BJ (cell line): Measurements from ENCODE around the gene GDF11. TPM values are rescaled to one million over a fixed set of nuclear protein-coding genes. Genes with fewer than 3 reads are reported as not detected.

Experiments
- CTCF ChIA-PET: fragments of 350-600 bp; formaldehyde crosslinking; extraction: SDS; loops from one replicate; lab custom pipeline; 2021; ENCODE audit warnings: antibody characterized with exemption, inconsistent platforms; lab: Yijun Ruan, JAX
- POLR2A ChIA-PET: fragments of 300-600 bp; sonication (Branson Sonifier 250); formaldehyde crosslinking; extraction: SDS; loops from one replicate; lab custom pipeline; 2021; ENCODE audit warnings: antibody characterized with exemption; lab: Charles Lee
- DNase-seq: peaks from one replicate; pipeline ENCODE4 v3.0.0-alpha.2; 2011; ENCODE audit warnings: low read depth
- H3K27me3 ChIP-seq: 2 replicates; pipeline ENCODE4 v1.6.0; 2011; ENCODE audit warnings: low read length; ENCODE audit not compliant: control insufficient read depth, insufficient read depth
- H3K36me3 ChIP-seq: 2 replicates; pipeline ENCODE4 v1.5.1; 2011; ENCODE audit warnings: low read length; ENCODE audit not compliant: control insufficient read depth, insufficient read depth
- H3K4me3 ChIP-seq: 2 replicates; pipeline ENCODE4 v1.5.1; 2011; ENCODE audit warnings: low read depth, mild to moderate bottlenecking, control low read depth, low read length
- polyA plus RNA-seq: library from polyadenylated mRNA; depleted of rRNA; stranded (reverse); fragments of >200 nt; gene quantifications from 2 replicates; pipeline ENCODE4 v1.2.3, GENCODE V29; 2011
- TF ChIP-seq, protein P1 (sequence below): IDR thresholded peaks from 2 replicates; pipeline ENCODE4 v1.5.1; 2011; ENCODE audit warnings: low read depth, mild to moderate bottlenecking, control low read depth, inconsistent platforms, low read length, moderate library complexity; ENCODE audit not compliant: insufficient read depth

The GDF11 gene
- polyA plus RNA-seq, 1 experiment, result 3.8 TPM

DNA sequence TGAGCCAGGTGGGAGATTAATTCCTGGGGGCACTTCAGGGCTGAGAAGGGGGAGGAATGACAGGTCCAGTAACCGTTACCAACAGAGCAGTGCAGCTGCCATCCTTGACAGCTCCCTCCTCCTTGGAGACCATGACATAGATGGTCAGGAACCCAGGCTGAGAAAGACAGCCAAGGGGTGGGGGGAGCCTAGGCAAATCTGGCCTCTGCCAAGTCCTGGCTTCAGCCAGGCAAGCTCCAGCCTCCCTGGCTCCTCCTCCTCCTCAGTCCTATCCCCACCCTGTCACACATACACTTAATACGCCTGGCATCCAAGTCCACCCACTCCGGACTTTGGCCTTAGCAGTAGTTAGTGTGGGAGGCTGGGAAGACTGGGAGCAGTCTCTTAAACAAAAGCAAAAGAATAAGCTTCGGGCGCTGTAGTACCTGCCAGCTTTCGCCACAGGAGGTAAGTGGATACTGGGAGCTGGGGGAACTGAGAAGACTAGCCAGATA, 22.8 kb upstream of the GDF11 start, which contains the start of gene RDH5:
RDH5 (plus strand) TSS at position 323 of the 494 bp plus-strand sequence. CDS start 792 bp downstream, outside the sequence.
- H3K4me3 ChIP-seq, result no peak within 1 kb of the TSS
- ChIA-PET CTCF (interaction anchor here (0.7 to 4.5 kb wide), 10 partner anchors 8 to 219 kb away, joined by 3 to 26 read pairs (median 6); partner anchors contain the start of gene CD63), POLR2A (interaction anchor here (0.6 to 0.7 kb wide), 2 partner anchors 9 to 85 kb away, joined by 3 to 5 read pairs; partner anchors contain the start of gene CD63)
- no peaks in the 10 kb centered on the region for H3K27me3 ChIP-seq
- no peak for DNase-seq
- peaks cover 15% of the 10 kb centered on the region for H3K36me3 ChIP-seq
- TF ChIP-seq, protein P1, sequence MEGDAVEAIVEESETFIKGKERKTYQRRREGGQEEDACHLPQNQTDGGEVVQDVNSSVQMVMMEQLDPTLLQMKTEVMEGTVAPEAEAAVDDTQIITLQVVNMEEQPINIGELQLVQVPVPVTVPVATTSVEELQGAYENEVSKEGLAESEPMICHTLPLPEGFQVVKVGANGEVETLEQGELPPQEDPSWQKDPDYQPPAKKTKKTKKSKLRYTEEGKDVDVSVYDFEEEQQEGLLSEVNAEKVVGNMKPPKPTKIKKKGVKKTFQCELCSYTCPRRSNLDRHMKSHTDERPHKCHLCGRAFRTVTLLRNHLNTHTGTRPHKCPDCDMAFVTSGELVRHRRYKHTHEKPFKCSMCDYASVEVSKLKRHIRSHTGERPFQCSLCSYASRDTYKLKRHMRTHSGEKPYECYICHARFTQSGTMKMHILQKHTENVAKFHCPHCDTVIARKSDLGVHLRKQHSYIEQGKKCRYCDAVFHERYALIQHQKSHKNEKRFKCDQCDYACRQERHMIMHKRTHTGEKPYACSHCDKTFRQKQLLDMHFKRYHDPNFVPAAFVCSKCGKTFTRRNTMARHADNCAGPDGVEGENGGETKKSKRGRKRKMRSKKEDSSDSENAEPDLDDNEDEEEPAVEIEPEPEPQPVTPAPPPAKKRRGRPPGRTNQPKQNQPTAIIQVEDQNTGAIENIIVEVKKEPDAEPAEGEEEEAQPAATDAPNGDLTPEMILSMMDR, result no peak

DNA sequence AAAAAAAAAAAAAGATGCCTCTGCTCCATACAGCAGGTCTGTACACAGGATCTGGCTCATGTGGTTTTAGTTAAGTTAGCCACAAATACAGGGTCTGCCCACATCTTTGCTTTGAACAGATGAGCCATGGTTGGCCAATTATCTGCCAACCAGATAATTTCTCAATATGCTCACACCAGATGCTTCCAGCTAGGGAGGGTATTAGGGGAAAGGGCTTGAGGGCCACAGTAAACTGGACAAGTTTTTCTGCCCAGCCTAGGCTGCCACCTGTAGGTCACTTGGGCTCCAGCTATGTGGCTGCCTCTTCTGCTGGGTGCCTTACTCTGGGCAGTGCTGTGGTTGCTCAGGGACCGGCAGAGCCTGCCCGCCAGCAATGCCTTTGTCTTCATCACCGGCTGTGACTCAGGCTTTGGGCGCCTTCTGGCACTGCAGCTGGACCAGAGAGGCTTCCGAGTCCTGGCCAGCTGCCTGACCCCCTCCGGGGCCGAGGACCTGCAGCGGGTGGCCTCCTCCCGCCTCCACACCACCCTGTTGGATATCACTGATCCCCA, 22.0 kb upstream of the GDF11 start:
- TF ChIP-seq, protein P1, result peak; percentile 69
- peaks cover 20% of the 10 kb centered on the region for H3K36me3 ChIP-seq
- POLR2A ChIA-PET, result interaction anchor here (0.8 kb wide), 1 partner anchor 26 kb away, joined by 12 read pairs; no protein-coding TSS in a partner anchor
- DNase-seq, result no peak
- H3K27me3 ChIP-seq, result no peaks in the 10 kb centered on the region
- CTCF ChIA-PET, result interaction anchor here (1.0 to 4.5 kb wide), 11 partner anchors 9 to 218 kb away, joined by 3 to 26 read pairs (median 4); partner anchors contain the start of genes CD63 and ITGA7
- H3K4me3 ChIP-seq, result no peak overlapping the region

DNA sequence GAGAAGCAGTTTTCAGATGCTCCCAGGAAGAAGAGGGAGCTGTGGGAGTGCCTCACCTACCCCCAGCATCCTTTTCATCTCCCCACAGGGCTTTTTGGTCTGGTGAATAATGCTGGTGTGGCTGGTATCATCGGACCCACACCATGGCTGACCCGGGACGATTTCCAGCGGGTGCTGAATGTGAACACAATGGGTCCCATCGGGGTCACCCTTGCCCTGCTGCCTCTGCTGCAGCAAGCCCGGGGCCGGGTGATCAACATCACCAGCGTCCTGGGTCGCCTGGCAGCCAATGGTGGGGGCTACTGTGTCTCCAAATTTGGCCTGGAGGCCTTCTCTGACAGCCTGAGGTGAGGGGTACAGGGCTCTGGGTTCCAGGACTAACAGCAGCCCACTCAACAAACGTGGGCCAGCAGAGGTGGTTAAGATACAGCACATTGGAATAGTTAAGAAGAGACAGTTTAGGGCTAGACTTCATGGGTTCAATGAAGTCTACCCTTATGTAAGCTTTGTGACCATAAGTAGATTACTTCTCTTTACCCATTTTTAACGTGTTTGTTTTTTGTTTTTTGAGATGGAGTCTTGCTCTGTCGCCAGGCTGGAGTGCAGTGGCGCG, 21.2 kb upstream of the GDF11 start:
- ChIA-PET CTCF (interaction anchor here (1.0 to 4.5 kb wide), 9 partner anchors 8 to 75 kb away, joined by 3 to 42 read pairs (median 13); partner anchors contain the start of genes CD63 and ITGA7), POLR2A (interaction anchor here (0.8 kb wide), 1 partner anchor 25 kb away, joined by 12 read pairs; no protein-coding TSS in a partner anchor)
- no peak for DNase-seq
- H3K36me3 ChIP-seq, result peaks cover 23% of the 10 kb centered on the region
- TF ChIP-seq, protein P1, result no peak
- H3K4me3 ChIP-seq, result no peak overlapping the region
- no peaks in the 10 kb centered on the region for H3K27me3 ChIP-seq

DNA sequence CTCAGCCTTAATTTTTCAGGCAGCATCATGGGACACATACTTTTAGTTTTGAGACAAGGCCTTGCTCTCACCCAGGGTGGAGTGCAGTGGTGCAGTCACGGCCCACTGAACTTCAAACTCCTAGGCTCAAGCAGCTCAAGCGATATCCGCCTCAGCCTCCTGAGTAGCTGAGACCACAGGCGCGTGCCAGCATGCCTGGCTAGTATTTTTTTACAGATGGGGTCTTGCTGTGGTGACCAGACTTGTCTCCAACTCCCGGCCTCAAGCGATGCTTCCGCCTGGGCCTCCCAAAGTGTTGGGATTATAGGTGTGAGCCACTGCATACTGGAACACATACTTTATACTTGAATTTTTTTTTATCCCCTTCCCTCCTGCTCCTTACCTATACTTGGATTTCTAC, 20.0 kb upstream of the GDF11 start:
- TF ChIP-seq, protein P1, result no peak
- POLR2A ChIA-PET, result interaction anchor here (0.7 kb wide), 1 partner anchor 15 kb away, joined by 3 read pairs; the partner anchor contains the start of gene ITGA7
- H3K27me3 ChIP-seq, result no peaks in the 10 kb centered on the region
- no peak overlapping the region for H3K4me3 ChIP-seq
- DNase-seq, result no peak
- CTCF ChIA-PET, result interaction anchor here (1.8 to 4.5 kb wide), 3 partner anchors 15 to 41 kb away, joined by 3 to 42 read pairs (median 24); a partner anchor contains a TSS
- H3K36me3 ChIP-seq, result peaks cover 29% of the 10 kb centered on the region
